HepG2 (cell line): Measurements from ENCODE around the gene GRIK3.

Source experiments
- FOXK1 ChIP-seq: sonication (generic); formaldehyde crosslinking; IDR thresholded peaks from 2 replicates; pipeline ENCODE4 v1.4.0; 2020; ENCODE audit warnings: low read depth, missing genetic modification reagents, borderline replicate concordance
- KLF9 ChIP-seq: IDR thresholded peaks from 2 replicates; pipeline ENCODE4 v1.6.1; 2016; ENCODE audit warnings: low read depth
- NONO ChIP-seq, 2 experiments: fragments of 450-650 bp in 1 of 2; sonication (generic) in 1 of 2; formaldehyde crosslinking in 1 of 2; IDR thresholded peaks in 1 of 2; conservative IDR thresholded peaks in 1 of 2; 2 replicates each; pipeline versions ENCODE4 v1.6.1 to v1.8.0; 2017 to 2022; ENCODE audit warnings: mild to moderate bottlenecking in 1 of 2, missing genetic modification reagents in 1 of 2, moderate library complexity in 1 of 2

- no peak for TF ChIP-seq KLF9 (CRISPR knock-in tag)
- TF ChIP-seq NONO (IDR thresholded peaks at IDR 0.05) = no peak
- TF ChIP-seq NONO (CRISPR knock-in tag; conservative IDR thresholded peaks at IDR 0.05) = no peak
- TF ChIP-seq FOXK1 = no peak
Observed at GRCh38 chr1:36765785-36766300, 268.5 kb downstream of the GRIK3 start.
